ENCODE measurements around the gene ACP5.

GRCh38 chr19:11620553-11620952, 43.1 kb upstream of the ACP5 start:
- no peak for TF ChIP-seq TCF7L2 (IDR thresholded peaks at IDR 0.05; ENCODE audit: low read depth, low read length)
- TF ChIP-seq CTCF (IDR thresholded peaks at IDR 0.05), result no peak
- no peak for TF ChIP-seq SIN3A (IDR thresholded peaks at IDR 0.05; ENCODE audit: borderline replicate concordance, insufficient read depth, low read depth, low read length)
- TF ChIP-seq POLR2AphosphoS5 (IDR thresholded peaks at IDR 0.05; ENCODE audit: low read depth, low read length), result no peak
- TF ChIP-seq REST (IDR thresholded peaks at IDR 0.05; ENCODE audit: insufficient read depth in 1 of 2, low read depth in 2 of 2, low read length in 1 of 2), result no peak

Measured in Panc1 (cell line).